GM18870 (cell line): ENCODE measurements around the gene LY6G6C.
"Not testable (repeated sequence)": the region's sequence is repeated elsewhere in the genome, so short reads cannot be mapped to it uniquely, and the experiment has no call there.

Experiments used
- ATAC-seq: cut with Tn5 transposase; IDR thresholded peaks from one replicate; pipeline ENCODE4 v1.9.1; 2021; ENCODE audit warnings: moderate library complexity; ENCODE audit not compliant: unreplicated experiment

Gene LY6G6C

GRCh38 chr6:31709157-31709556 is 12.4 kb downstream of the LY6G6C start:
- ATAC-seq = not testable (repeated sequence)

DNA sequence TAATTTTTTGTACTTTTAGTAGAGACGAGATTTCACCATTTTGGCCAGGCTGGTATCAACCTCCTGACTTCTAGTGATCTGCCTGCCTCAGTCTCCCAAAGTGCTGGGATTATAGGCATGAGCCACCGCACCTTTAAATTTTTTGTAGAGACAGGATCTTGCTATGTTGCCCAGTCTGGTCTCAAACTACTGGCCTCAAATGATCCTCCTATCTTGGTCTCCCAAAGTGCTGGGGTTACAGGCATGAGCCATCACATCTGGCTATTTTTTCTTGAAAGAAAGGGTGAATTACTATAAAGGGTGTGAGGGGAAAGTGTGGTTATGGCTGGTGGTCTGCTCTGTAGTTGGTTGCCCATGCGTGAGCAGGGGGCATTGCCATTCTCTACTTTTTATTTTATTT is 13.3 kb downstream of the LY6G6C start:
- no peak for ATAC-seq

- ATAC-seq = no peak
Measured at GRCh38 chr6:31707701-31708100, 13.8 kb downstream of the LY6G6C start.

DNA sequence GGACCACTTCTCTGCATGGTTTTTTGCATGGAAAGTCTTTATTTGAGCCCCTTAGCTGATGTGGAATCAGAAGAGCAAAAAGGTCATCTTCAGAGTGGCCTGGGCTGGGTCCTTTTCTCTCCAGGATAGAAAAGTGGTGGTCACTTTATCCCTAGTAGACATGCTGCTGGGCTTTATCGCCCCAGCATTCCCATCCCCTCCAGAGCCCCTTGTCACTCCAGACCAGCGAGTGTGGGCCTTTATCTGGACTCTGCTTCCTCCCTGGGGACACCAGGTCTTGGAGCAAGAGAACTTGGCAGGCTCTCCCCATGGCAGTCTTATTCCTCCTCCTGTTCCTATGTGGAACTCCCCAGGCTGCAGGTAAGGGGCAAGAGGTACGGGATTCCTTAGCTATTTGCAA is 14.9 kb downstream of the LY6G6C start, which contains the start of gene LY6G6F:
Gene LY6G6F (plus strand): TSS at position 268 of the 400 bp plus-strand sequence. CDS start 41 bp downstream, at position 309.
- ATAC-seq = no peak

DNA sequence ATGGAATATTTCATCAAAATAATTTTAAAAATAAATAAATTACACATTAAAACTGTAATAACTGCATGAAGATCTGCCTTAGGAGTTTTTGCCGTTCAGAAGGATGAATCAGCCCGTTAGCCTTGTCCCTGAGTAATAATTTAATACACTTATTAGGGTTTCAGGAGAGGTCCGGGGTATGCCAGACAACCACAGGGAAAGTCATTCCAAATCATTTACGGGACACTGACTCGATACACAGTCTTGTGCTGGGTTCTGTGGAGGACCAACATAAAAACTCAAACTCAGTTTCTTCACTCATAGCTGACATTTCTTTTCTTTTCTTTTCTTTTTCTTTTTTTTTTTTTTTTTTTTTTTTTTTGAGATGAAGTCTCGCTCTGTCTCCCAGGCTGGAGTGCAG is 15.6 kb downstream of the LY6G6C start:
- no peak for ATAC-seq

DNA sequence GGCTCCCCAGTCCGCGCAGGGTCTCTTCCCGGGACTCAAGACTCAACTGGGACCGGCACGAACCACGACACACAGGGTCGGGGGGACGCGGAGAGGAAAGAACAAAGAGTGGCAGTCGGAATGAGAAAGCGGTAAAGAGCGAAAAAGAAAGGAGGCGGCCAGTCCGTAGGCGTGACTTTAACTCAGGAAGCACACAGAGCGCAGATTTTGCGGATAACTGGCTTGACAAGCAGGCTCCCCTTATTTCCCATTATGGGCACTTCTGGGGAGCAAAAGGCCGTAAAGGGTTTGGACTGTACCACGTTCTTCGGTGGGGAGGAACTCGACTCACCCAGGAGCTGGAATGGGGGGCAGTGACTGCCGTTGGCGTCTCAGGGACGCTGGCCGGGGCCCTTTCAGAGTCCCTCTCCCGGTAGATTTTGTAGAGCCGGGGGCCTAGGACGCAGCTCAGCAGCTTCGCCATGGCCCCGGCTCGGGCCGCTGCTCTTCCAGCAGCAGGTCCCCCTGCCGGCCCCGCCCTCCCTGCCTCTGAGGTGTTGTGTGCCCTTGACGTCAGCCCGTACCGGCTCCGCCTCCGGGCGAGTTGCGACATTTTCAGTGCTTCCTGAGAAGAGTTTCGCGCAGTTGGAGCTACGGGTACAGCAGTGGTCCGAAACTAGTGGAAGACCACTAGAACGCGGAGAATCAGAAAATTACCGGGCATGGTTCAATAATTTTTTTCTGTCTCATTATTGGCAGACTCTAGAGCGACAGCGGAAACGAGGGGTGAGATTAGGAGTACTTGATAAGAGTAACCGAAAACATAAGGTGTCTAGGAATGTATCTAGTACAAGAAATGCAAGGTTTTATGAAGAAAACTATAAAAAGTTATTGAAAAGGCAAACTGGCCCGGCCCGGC is 18.5 kb downstream of the LY6G6C start, which contains the start of gene ABHD16A:
Gene ABHD16A (minus strand): TSS at position 506 of the 898 bp plus-strand sequence. CDS start 43 bp downstream, at position 463.
- ATAC-seq = peak; percentile 64

GRCh38 chr6:31702405-31702818 is 19.1 kb downstream of the LY6G6C start:
- no peak for ATAC-seq

GRCh38 chr6:31701666-31702404 is 19.7 kb downstream of the LY6G6C start:
- ATAC-seq = no peak

- no peak for ATAC-seq
Measured at GRCh38 chr6:31700740-31701401, 20.7 kb downstream of the LY6G6C start.

DNA sequence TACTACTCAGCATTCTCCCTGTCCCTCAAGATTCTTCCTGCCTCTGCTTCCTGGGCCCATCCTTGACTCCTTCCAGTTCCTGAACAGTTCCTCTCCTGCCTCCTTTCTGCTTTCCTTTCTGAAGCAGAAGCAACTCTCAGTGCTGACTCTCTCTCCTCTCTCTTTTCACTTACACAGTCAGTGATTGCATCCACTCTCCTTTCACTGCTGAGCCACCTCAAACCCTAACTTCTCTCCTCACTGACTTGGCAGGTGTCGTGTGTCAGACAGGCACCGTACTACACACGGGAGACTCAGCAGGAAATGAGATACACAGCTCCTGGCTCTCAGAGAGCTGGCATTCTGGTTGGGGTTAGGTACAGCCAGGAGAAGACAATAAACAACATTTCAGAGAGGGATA is 24.0 kb downstream of the LY6G6C start:
- ATAC-seq = no peak

DNA sequence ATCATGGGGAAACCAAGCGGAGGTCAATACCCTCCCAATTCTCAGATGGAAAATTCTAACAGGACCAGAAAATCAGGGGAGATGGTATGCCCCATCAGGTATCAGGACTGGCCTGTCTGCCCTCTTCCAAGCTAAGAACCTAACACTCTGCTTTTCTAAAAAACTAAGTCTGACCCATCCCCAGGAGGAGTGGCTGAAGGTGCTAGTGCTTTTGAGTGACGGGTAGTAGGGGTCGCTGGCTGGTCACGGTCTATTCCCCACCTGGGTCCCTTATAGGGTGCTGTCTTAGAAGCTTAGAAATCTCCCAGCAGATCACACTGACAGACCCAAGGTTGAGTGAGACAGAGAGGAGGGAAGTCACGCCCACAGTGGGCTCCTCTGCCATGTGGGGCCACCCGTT is 28.0 kb downstream of the LY6G6C start:
- ATAC-seq = no peak

DNA sequence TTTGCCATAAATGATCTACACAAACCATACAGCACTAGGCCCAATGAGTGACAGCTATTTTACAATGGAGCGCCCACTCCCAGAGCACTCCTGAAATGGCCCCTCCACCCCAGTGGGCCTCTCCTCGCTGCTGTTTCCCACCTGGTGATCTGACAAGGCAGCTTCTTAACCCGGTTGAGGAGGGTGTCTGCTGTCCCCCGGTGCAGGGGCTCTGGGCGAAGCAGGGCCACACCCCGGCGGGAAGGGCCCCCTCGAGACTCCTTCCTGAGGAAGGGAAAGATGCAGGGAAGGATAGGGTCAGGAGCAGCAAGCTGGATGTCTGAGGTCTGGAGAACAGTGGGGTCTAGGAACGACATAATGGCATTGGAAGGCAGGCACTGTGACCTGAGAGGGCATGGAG is 28.7 kb downstream of the LY6G6C start:
- no peak for ATAC-seq

- ATAC-seq = no peak
Measured at GRCh38 chr6:31692353-31692752, 29.2 kb downstream of the LY6G6C start.

DNA sequence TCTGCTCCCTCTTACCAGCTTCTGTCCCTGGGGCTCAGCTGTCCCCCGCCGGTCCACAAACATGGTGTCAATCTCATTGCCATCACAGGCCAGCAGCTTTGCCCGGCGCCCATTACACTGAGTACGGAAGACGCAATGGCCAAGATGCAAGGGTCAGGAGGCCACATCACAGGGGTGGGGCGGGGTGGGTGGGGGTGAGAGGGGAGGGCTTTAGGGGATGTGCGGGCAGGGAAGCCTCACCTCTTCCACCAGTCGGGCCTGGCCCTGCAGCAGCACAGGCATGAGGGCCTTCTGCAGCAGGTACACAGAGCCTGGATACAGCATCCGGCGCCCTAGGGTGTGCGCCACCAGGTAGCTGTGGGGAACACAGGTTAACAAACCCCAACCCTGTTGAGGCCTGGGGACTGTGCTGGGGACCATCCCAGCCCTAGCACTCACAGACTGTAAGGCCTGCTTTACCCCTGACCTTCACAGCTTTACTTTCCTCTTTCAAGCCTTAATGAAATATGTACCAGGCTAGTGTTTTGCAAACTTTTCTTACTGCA is 29.9 kb downstream of the LY6G6C start:
- ATAC-seq = no peak

GRCh38 chr6:31691078-31691463 is 30.5 kb downstream of the LY6G6C start:
- no peak for ATAC-seq

GRCh38 chr6:31690231-31691077 is 31.1 kb downstream of the LY6G6C start:
- no peak for ATAC-seq

DNA sequence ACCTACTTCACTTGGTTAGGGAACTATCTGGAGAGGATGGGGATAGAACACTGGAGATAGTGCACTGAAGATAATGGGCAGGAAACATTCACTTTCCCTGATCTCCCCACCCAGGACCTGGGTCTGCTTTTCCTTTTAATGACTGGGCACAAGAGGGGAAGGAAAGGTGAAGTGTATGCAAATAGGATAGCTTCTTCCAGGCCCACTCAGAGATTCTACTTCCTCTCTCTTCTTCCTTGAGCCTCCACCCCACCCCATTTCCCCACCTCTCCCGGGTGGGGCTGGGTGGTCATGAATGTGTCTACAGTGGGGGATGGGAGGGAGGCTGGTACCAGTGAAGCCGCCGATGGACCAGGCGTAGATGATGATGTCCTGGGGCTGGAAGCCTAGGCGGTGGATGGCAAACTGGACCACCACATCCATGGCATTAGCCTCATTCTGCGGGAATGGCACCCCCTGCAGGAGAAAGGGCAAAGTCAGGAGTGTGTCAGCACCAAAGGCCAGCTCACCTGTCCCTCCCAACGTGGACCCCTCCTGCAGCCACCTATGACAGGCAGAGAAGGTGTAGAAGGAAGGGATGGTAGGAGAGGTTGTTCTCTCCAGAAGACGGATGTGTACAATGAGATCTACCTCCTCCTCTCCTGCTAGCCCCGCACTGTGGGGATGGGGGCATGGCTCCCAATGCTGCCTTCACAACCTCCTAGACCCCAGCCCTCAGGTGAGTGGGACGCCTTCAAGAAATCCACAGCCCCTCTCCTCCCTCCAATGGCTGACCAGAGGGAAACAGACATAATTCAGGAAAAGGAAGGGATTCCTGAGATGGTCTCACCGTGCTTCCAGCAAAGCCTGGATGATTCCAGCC is 32.1 kb downstream of the LY6G6C start:
- no peak for ATAC-seq

GRCh38 chr6:31687860-31688693 is 33.5 kb downstream of the LY6G6C start:
- ATAC-seq = no peak
